Vagina (tissue), 2 donors: ENCODE results near the gene SKOR1. TPM values are rescaled to one million over a fixed set of nuclear protein-coding genes. Genes with fewer than 3 reads are reported as not detected.

Source experiments
- DNase-seq, 2 donors: peaks; one replicate each; pipeline ENCODE4 v3.0.0-alpha.2; 2017; ENCODE audit errors: extremely low spot score in 2 of 2
- H3K27ac ChIP-seq: fragments of 200-600 bp; sonication (generic); one replicate; pipeline ENCODE4 v1.5.1; 2019
- H3K27me3 ChIP-seq: fragments of 200-600 bp; sonication (generic); one replicate; pipeline ENCODE4 v1.5.1; 2019
- H3K36me3 ChIP-seq, 2 donors: fragments of 200-600 bp; sonication (generic); one replicate each; pipeline ENCODE4 v1.5.1; 2017 to 2019
- H3K4me1 ChIP-seq: fragments of 200-600 bp; sonication (generic); one replicate; pipeline ENCODE4 v1.5.1; 2019
- H3K4me3 ChIP-seq, 2 donors: fragments of 200-600 bp; sonication (generic); 1 replicate in 1 of 2; 2 replicates in 1 of 2; pipeline ENCODE4 v1.5.1; 2016 to 2019
- H3K9me3 ChIP-seq: fragments of 200-600 bp; sonication (generic); one replicate; pipeline ENCODE4 v1.5.1; 2019
- POLR2A ChIP-seq, 2 donors: fragments of 450-650 bp; IDR thresholded peaks; one replicate each; pipeline ENCODE4 v1.6.1; 2017; ENCODE audit warnings: antibody characterized with exemption in 2 of 2, mild to moderate bottlenecking in 2 of 2, moderate library complexity in 2 of 2
- POLR2AphosphoS5 ChIP-seq, 2 donors: sonication (generic); formaldehyde crosslinking; IDR thresholded peaks; one replicate each; pipeline ENCODE4 v1.9.0; 2017; ENCODE audit warnings: antibody characterized with exemption in 2 of 2, mild to moderate bottlenecking in 2 of 2, low read depth in 1 of 2; ENCODE audit not compliant: insufficient read depth in 1 of 2
- intact Hi-C: fragments of 100-400 bp; cut with DNase I; formaldehyde crosslinking; loops from one replicate; pipeline ENCODE4 v1.15.1; 2023
- total RNA-seq: library from RNA; depleted of rRNA; stranded (reverse); fragments of >200 nt; gene quantifications from one replicate; pipeline ENCODE4 v1.2.3, GENCODE V29; 2016
- TF ChIP-seq, protein P1 (sequence below), 3 experiments: fragments of 450-650 bp in 2 of 3; fragments of 200-600 bp in 1 of 3; sonication (generic) in 1 of 3; IDR thresholded peaks; one replicate each; pipeline ENCODE4 v1.5.1; 2017 to 2019; ENCODE audit warnings: antibody characterized with exemption in 3 of 3, mild to moderate bottlenecking in 2 of 3, moderate library complexity in 2 of 3

SKOR1 gene
- total RNA-seq, 1 donor from 2014 or later = 0.25 TPM

DNA sequence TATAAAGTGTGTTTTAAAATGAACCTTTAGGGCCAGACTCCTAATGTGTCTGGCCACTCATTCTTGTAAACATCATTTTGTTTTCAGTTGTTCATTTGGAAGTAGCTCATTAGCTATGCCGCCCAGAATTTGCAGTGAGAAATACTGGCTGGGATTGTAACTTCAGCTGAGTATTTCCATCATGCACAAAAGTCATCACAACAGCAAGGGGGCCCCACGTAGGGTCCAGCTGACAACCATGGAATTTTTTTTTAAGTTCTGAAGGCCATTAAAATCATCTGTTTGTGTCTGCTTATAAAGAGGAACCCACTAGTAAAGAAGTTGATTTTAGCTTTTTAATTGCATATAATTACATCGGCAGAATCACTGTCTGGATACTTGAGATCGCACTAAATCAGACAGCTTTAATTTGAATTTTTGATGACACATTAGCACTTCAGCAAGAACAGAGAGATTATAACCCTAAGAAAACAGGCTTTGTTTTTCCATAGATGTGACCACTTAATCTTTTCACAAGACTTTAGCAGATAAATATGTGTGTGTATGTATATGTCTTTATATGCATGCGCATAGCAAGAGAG is 46.3 kb upstream of the SKOR1 start:
- intact Hi-C loops = no loop called here
- Histone ChIP-seq H3K9me3 (no peaks in the 10 kb centered on the region), H3K4me1 (no peaks in the 10 kb centered on the region), H3K27ac (no peak overlapping the region), H3K27me3 (no peaks in the 10 kb centered on the region), H3K36me3 (peaks cover 0 to 5% of the 10 kb centered on the region in 2 donors), H3K4me3 (no peak overlapping the region)
- no peak for DNase-seq
- TF ChIP-seq, protein P1, sequence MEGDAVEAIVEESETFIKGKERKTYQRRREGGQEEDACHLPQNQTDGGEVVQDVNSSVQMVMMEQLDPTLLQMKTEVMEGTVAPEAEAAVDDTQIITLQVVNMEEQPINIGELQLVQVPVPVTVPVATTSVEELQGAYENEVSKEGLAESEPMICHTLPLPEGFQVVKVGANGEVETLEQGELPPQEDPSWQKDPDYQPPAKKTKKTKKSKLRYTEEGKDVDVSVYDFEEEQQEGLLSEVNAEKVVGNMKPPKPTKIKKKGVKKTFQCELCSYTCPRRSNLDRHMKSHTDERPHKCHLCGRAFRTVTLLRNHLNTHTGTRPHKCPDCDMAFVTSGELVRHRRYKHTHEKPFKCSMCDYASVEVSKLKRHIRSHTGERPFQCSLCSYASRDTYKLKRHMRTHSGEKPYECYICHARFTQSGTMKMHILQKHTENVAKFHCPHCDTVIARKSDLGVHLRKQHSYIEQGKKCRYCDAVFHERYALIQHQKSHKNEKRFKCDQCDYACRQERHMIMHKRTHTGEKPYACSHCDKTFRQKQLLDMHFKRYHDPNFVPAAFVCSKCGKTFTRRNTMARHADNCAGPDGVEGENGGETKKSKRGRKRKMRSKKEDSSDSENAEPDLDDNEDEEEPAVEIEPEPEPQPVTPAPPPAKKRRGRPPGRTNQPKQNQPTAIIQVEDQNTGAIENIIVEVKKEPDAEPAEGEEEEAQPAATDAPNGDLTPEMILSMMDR (IDR thresholded peaks at IDR 0.05) = no peak
- no peak for TF ChIP-seq POLR2A (IDR thresholded peaks at IDR 0.05)
- no peak for TF ChIP-seq POLR2AphosphoS5 (IDR thresholded peaks at IDR 0.05; ENCODE audit: insufficient read depth in 1 of 2, low read depth in 1 of 2)

DNA sequence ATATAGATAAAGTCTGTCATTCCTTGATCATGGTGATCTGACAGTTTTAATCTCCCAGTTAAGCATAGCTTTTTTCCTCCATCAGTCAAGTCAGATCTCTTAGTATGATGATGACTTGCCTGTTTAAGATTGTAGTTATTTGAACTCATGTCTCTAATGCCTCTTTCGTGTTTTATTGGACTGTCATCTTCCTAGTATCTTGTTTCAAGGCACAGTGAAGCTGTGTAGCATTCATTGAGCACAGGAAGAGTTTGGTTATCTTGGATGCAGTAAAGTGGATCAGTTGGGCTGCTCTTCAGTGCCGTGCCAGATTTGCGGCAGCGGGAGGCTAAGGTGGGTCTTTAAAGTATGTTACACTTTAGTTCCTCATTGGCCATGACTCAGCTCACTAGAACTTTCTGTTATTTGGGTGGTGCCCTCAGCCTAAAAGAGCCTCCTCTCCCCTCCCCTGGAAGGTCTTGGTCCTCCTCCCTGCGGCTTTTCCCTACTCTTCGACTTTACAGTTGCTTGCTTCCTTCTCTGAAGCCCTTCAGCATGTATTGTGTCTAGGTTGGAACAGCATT is 45.7 kb upstream of the SKOR1 start:
- no peaks in the 10 kb centered on the region for H3K9me3 ChIP-seq
- no peak overlapping the region for H3K4me3 ChIP-seq
- H3K27ac ChIP-seq = no peak overlapping the region
- H3K27me3 ChIP-seq = no peaks in the 10 kb centered on the region
- no peak for TF ChIP-seq POLR2AphosphoS5 (IDR thresholded peaks at IDR 0.05; ENCODE audit: insufficient read depth in 1 of 2, low read depth in 1 of 2)
- TF ChIP-seq POLR2A (IDR thresholded peaks at IDR 0.05) = no peak
- TF ChIP-seq, protein P1 (IDR thresholded peaks at IDR 0.05) = no peak
- no peak for DNase-seq
- intact Hi-C loops = no loop called here
- H3K36me3 ChIP-seq = peaks cover 0 to 5% of the 10 kb centered on the region in 2 donors
- no peaks in the 10 kb centered on the region for H3K4me1 ChIP-seq

DNA sequence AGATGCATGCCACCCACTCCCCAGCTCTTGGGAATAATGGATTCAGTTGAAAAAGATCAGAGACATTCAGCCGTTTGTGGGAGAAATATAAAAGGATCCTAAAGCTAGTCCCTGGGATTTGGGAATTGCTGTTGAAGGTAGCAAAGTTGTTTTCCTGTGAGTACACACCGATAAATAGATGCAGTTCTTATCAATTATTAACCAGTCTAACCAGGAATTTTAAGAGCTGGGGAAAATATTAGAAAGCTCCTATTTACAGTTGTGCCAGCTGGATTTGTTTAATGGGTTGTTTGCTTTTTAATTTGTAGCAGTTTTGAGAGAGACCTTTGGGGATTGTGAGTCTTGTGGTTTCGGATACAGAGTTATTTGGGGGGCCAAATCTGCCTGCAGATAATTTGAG is 44.2 kb upstream of the SKOR1 start:
- TF ChIP-seq POLR2A (IDR thresholded peaks at IDR 0.05) (no peak), POLR2AphosphoS5 (IDR thresholded peaks at IDR 0.05; ENCODE audit: insufficient read depth in 1 of 2, low read depth in 1 of 2) (no peak)
- TF ChIP-seq, protein P1 (IDR thresholded peaks at IDR 0.05) = no peak
- DNase-seq = no peak
- Histone ChIP-seq H3K27ac (no peak overlapping the region), H3K4me1 (no peaks in the 10 kb centered on the region), H3K36me3 (peaks cover 0 to 5% of the 10 kb centered on the region in 2 donors), H3K9me3 (no peaks in the 10 kb centered on the region), H3K4me3 (no peak overlapping the region), H3K27me3 (no peaks in the 10 kb centered on the region)
- intact Hi-C loops = no loop called here

DNA sequence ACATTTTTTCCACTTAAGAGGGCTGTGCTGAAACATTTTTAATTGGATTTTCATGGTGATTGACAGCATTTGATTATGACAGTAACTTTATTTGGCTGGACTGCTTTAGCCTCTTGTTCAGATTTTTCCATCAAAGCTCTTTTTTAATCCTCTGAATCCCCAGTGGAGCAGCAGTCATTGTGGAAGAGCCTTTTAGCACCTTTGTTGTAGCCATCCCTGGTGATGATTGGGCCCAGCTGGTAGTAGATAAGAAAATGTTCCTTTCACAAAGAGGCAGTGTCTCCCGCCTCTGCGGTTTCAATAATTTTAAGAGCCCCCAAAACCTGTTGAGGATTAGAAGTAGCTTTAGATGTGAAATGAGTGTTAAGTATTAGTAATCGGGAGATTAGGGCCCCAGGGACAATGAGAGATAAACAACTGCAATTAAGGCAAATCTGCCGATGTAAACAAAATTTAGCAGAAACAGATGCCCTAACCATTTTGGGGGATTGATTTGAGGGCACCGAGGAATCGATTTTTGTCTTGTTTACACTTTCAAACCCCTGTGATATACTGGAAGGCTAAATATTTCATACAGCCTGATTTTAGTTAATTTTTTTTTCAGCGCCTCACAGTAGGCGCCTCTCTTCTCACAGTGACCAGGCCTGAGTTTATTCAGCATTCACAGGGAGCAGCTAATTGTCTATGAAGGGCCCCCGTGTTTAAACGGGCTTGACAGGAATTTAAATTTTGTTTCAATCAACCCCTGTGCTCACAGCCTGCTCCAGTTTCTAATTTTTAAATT is 43.2 kb upstream of the SKOR1 start:
- peaks cover 0 to 5% of the 10 kb centered on the region in 2 donors for H3K36me3 ChIP-seq
- intact Hi-C loops = no loop called here
- DNase-seq = no peak
- TF ChIP-seq, protein P1 (IDR thresholded peaks at IDR 0.05) = no peak
- TF ChIP-seq POLR2AphosphoS5 (IDR thresholded peaks at IDR 0.05; ENCODE audit: insufficient read depth in 1 of 2, low read depth in 1 of 2) (no peak), POLR2A (IDR thresholded peaks at IDR 0.05) (no peak)
- H3K4me3 ChIP-seq = no peak overlapping the region
- no peak overlapping the region for H3K27ac ChIP-seq
- H3K27me3 ChIP-seq = no peaks in the 10 kb centered on the region
- no peaks in the 10 kb centered on the region for H3K9me3 ChIP-seq
- H3K4me1 ChIP-seq = no peaks in the 10 kb centered on the region

DNA sequence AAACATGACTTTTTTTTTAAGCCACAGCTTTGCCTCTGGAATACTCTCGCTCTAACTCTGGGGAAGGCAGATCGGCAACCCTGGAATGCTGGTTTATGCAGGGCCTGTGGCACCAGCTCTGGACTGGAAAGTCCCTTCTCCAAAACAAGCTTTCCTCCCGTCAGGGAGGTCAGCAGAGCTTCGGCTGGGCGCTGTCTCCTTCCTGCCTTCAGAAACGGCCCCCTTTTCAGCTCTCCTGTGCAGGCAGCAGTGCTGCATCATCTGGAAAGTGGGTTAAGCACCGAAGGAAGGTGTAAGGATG is 42.7 kb upstream of the SKOR1 start:
- TF ChIP-seq POLR2A (IDR thresholded peaks at IDR 0.05) (no peak), POLR2AphosphoS5 (IDR thresholded peaks at IDR 0.05; ENCODE audit: insufficient read depth in 1 of 2, low read depth in 1 of 2) (no peak)
- TF ChIP-seq, protein P1 (IDR thresholded peaks at IDR 0.05) = no peak
- no peak overlapping the region for H3K4me3 ChIP-seq
- H3K27me3 ChIP-seq = no peaks in the 10 kb centered on the region
- no peaks in the 10 kb centered on the region for H3K9me3 ChIP-seq
- intact Hi-C loops = no loop called here
- no peak for DNase-seq
- H3K27ac ChIP-seq = no peak overlapping the region
- no peaks in the 10 kb centered on the region for H3K4me1 ChIP-seq
- peaks cover 0 to 5% of the 10 kb centered on the region in 2 donors for H3K36me3 ChIP-seq
